HG03460 (cell line): Measurements from ENCODE around the gene CAMP.

ENCODE experiments used
- ATAC-seq: cut with Tn5 transposase; IDR thresholded peaks from one replicate; pipeline ENCODE4 v1.9.1; 2021; ENCODE audit not compliant: unreplicated experiment

Gene CAMP

GRCh38 chr3:48214225-48214624 lies 9.1 kb upstream of the CAMP start:
- no peak for ATAC-seq

- ATAC-seq, result no peak
Measured at GRCh38 chr3:48215019-48215418, 8.3 kb upstream of the CAMP start.

DNA sequence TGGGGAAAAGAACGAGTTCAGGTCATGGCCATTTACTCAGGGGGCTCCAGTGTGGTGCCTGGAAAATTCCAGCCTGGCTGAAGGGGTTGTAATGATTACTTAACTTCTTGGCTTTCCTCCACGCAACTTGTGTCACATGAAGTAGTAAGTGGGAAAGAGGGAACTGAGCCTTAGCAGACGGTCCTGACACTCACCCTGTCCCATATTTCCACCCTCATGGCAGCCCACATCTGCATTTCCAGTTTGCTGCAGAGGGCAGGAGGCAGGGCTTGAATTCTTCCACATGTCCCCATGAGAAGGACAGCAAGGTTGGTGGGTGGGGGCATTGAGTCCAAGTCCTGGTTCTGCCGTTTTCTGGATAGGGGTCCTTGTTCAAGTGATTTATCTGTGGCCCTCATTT lies 7.8 kb upstream of the CAMP start:
- ATAC-seq, result no peak

GRCh38 chr3:48215876-48216275 lies 7.4 kb upstream of the CAMP start:
- no peak for ATAC-seq

DNA sequence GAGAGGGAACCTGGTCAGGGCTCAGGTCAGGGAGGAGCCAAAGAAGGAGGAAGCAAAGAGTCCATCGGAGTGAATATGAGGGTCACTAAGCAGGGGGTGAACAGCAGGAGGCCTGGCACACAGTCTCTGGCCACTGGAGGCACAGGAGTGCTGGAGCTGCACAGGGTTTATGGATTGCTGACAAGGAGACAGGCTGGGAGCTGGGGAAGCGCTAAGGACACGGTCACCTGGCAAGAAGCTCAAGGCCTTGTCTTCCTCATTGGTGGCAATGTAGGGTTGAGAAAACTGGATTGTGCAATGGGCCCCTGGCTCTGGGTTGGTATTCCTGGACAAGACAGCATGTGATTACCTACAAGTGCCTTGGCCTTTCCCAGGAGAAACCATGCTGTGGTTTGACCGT lies 5.8 kb upstream of the CAMP start:
- ATAC-seq, result no peak

- no peak for ATAC-seq
Measured at GRCh38 chr3:48218537-48218936, 4.8 kb upstream of the CAMP start.

DNA sequence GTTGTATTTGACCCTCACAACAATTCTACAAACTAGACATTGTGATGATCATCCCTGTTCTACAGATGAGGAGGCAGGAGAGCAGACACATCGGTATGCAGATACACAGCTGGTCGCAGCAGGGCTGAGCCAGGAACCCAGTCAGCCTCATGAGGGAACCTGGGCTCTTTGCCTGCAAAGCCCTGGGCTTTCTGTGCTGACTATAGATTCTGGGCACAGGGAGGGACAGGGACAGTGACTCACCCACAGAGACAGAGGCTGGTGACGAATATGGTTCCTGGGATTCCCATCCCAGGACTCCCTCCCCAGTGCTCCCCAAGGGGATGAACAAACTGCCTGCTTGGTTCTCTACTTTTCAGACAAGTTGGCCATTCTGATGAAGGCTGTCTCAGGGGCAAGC lies 3.8 kb upstream of the CAMP start:
- no peak for ATAC-seq

- ATAC-seq, result no peak
Measured at GRCh38 chr3:48220746-48221145, 2.5 kb upstream of the CAMP start.

GRCh38 chr3:48225587-48225986 lies 2.3 kb downstream of the CAMP start:
- no peak for ATAC-seq

DNA sequence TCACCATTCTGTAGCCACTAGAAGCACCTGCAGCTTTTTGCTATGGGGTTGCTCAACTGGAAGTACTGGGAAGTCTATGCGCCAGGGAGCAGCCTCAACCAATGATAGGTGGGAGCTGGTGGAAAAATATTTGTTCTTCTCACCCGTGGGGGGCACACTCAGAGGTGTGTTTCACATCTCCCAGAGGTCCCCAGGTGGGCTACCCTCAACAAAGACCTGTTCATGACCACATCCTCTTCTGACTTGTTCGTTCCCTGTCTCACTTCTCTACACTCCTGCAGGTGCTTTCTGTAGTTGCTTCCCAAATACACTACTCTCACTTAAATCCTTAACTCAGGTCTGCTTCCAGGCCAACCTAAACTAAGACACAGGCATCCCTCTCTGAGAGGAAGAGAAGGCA lies 3.6 kb downstream of the CAMP start:
- ATAC-seq, result no peak

DNA sequence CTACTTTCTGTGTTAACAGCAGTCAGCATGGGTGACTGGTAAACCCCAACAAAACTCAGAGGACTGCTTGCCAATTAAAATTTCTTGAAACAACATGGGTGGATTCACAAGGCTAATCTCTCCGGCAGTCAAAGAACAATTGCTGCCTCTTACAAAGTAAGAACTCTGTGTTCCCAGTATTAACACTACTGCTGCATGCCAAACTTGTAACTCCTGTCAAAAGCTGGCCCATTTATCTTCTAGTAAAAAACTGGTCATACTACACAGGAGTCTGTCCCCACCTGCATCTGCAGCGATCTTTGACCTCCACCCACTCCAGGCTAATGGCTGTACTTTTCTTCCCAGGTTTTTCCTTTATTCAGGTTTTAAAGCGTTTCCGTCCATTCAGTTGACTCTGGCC lies 8.9 kb downstream of the CAMP start:
- ATAC-seq, result no peak

DNA sequence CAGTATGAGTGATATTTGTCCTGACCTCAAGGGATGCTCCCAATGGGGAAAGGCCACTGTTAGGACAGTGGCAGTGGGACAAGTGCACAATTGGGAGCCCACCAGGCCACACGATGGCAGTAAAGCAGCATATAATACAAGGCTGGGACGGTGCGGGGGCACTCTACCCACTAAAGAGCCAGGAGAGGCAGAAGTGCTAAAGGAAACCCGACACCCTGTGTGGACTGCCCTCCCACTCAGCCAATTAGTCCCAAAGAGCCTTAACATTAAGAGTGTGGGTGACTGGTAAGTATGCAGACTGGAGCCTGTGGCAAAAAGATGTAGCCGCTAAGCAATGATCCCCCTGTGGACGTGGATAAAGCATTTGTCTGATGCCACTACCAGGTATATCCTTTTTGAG lies 9.4 kb downstream of the CAMP start:
- ATAC-seq, result no peak

DNA sequence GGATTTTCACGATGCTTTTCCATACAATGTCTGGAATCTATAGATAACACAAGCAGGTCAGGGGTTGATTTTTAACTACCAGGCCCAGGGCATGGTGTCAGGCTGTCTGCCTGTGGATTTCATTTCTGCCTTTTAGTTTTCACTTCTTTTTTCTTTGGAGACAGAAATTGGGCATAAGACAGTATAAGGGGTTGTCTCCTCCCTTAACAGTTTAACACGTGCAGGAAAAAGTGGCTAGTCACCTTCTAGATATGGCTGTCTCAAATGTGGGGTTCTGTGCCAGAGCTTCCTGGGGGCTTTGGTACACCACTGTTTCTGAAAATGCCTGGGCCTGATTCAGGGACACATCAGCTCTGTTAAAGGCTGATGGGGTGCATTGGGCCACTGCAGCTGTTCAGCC lies 10.2 kb downstream of the CAMP start:
- no peak for ATAC-seq

DNA sequence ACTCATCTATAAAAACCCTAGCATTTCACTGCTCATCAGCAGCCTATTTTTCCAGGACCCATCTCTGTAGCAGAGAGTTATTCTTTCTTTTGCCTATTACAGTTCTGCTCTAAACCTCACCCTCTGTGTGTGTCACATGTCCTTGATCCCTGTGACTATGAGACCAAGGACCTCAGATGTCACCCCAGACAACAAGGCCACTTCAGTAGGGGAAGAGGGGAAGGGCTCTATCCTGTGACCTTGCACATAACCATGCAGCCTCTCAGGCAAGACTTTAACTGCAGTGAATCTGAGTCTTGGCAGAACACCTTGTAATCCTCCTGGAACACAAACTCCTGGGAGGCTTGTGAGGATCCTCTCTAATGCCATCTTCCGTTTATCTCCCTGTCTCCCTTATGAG lies 13.2 kb downstream of the CAMP start:
- no peak for ATAC-seq

- no peak for ATAC-seq
Measured at GRCh38 chr3:48238531-48239085, 15.3 kb downstream of the CAMP start.

DNA sequence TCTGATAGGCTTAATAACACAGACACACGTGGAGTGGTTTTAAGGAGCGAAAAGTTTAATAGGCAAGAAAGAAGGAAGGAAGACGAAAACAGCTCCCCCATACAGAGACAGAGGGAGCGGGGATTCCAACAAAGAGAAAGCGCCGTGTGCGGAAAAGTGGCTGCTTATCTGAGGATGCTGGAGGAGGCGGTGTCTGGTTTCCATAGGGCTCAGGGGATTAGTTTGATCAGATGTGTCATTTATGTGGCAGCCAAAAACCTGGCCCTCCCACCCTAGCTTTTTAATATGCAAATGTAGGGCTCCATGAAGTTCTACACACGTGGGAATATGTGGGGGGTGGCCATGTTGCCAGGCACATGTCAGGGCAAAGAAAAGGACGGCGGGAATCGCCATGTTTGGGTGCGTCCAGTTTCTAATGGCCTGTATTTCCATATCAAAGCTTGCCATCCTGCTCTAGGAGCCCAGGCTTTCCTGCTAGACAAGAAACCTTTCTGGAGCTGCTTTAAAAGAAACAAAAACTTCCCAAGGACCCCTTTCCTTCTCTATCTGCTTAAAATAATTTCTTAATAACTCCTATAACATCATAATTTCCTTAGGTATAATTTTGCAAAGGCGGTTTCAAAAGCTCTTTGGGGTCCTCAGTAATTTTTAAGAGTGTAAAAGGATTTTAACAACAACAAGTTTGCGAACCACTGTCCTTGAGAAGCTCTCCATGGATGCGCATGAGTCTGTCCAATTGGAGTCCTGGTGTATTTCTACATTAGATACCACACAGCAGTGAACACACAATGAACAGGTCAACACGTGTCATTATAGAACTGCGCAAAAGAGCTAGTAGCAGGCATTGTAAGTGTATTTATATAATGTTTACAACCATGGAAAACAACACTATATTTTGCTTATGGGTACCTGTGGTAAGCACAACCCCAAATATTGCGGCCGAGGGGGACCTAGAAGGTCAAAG lies 17.0 kb downstream of the CAMP start:
- ATAC-seq, result peak; percentile 2

DNA sequence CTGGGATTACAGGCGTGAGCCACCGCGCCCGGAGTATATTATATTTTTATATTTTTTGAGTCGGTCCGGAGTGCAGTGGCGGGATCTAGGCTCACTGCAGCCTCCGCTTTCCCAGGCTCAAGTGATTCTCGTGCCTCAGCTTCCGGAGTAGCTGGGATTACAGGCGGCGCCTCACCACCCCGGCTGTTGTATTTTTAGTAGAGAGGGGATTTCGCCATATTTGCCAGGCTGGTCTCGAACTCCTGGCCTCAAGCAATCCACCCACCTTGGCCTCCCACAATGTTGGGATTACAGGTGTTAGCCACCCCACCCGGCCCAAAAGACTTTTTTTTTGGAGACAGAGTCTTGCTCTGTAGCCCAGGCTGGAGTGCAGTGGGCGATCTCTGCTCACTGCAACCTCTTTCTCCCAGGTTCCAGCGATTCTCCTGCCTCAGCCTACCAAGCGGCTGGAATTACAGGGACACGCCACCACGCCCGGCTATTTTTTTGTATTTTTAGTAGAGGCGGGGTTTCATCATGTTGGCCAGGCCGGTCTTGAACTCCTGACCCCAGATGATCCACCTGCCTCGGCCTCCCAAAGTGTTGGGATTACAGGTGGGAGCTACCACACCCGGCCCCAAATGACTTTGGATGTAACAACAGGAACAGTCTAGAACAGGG lies 18.6 kb downstream of the CAMP start:
- ATAC-seq, result no peak

- no peak for ATAC-seq
Measured at GRCh38 chr3:48243886-48244285, 20.6 kb downstream of the CAMP start.

- ATAC-seq, result no peak
Measured at GRCh38 chr3:48244461-48244860, 21.2 kb downstream of the CAMP start.

GRCh38 chr3:48245136-48245535 lies 21.8 kb downstream of the CAMP start:
- ATAC-seq, result no peak

DNA sequence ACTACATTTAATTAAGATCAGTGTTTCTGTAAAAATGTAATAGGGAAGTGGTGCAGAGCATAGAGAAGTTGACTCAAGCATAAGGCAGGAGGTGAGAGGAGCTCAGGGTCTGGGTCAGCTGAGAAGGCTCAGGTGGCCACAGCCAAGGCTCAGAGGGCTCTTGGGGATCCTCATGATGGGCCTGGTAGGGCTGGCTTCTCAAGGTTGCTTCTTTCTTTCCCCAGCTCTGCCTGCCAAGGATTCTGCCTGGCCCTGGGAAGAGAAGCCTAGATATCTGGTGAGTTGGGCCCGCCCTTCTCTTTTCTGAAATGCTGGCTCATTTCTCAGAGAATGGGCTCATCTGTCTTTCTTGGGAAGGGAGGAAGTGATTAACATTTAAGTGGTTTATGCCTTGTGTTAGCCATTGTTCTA lies 24.1 kb downstream of the CAMP start:
- ATAC-seq, result no peak
